PC-9 (cell line): ENCODE measurements around the gene CTNNA1. TPM values are rescaled to one million over a fixed set of nuclear protein-coding genes. Genes with fewer than 3 reads are reported as not detected.

Experiments used
- BruUV-seq: library from RNA; stranded (reverse); fragments of 400-500 nt; replicated peaks from 2 replicates; lab custom pipeline; 2021; lab: Mats Ljungman, UMichigan
- CTCF ChIA-PET: fragments of 300-600 bp; sonication (Branson Sonifier 250); formaldehyde crosslinking; loops from one replicate; lab custom pipeline; 2022; ENCODE audit warnings: antibody characterized with exemption; lab: Charles Lee
- POLR2A ChIA-PET: fragments of 300-600 bp; sonication (Branson Sonifier 250); formaldehyde crosslinking; loops from one replicate; lab custom pipeline; 2022; ENCODE audit warnings: antibody characterized with exemption; ENCODE audit not compliant: unreplicated experiment; lab: Charles Lee
- DNase-seq, 2 experiments: peaks; one replicate each; pipeline versions ENCODE4 v3.0.0 to v3.0.0-alpha.2; 2015 to 2022; ENCODE audit warnings: mixed read lengths in 1 of 2
- H2AFZ ChIP-seq: fragments of 200-600 bp; sonication (generic); 2 replicates; pipeline ENCODE4 v1.8.1; 2017; ENCODE audit warnings: antibody characterized with exemption
- H3F3A ChIP-seq: fragments of 200-600 bp; sonication (generic); 2 replicates; pipeline ENCODE4 v1.8.1; 2017; ENCODE audit warnings: antibody characterized with exemption, mild to moderate bottlenecking, low read depth; ENCODE audit not compliant: insufficient read depth
- H3K27ac ChIP-seq: fragments of 200-600 bp; sonication (generic); 2 replicates; pipeline ENCODE4 v1.6.1; 2016; ENCODE audit warnings: mixed run types
- H3K27me3 ChIP-seq: fragments of 200-600 bp; sonication (generic); 2 replicates; pipeline ENCODE4 v1.6.1; 2016; ENCODE audit warnings: low read depth, mixed run types; ENCODE audit not compliant: insufficient read depth
- H3K36me3 ChIP-seq: fragments of 200-600 bp; sonication (generic); 2 replicates; pipeline ENCODE4 v1.6.1; 2016; ENCODE audit warnings: low read depth, mixed run types
- H3K4me1 ChIP-seq: fragments of 200-600 bp; sonication (generic); replicated peaks from 2 replicates; pipeline ENCODE4 v1.6.1; 2016; ENCODE audit warnings: mixed run types; ENCODE audit not compliant: insufficient read depth
- H3K4me2 ChIP-seq: fragments of 200-600 bp; sonication (generic); 2 replicates; pipeline ENCODE4 v1.6.1; 2017; ENCODE audit warnings: mixed run types
- H3K4me3 ChIP-seq: fragments of 200-600 bp; sonication (generic); 2 replicates; pipeline ENCODE4 v1.6.1; 2016; ENCODE audit warnings: mixed run types
- H3K79me2 ChIP-seq: fragments of 200-600 bp; sonication (generic); 2 replicates; pipeline ENCODE4 v1.6.1; 2017; ENCODE audit warnings: low read depth, mixed run types
- H3K9me2 ChIP-seq: fragments of 200-600 bp; sonication (generic); 2 replicates; pipeline ENCODE4 v1.8.1; 2017; ENCODE audit warnings: mild to moderate bottlenecking; ENCODE audit not compliant: insufficient read depth
- H3K9me3 ChIP-seq: fragments of 200-600 bp; sonication (generic); 2 replicates; pipeline ENCODE4 v1.8.1; 2016; ENCODE audit warnings: low read depth; ENCODE audit not compliant: insufficient read depth
- H4K20me1 ChIP-seq: fragments of 200-600 bp; sonication (generic); 2 replicates; pipeline ENCODE4 v1.8.1; 2017; ENCODE audit not compliant: insufficient read depth
- CTCF ChIP-seq: fragments of 200-600 bp; sonication (generic); conservative IDR thresholded peaks from 2 replicates; pipeline ENCODE4 v1.6.1; 2017; ENCODE audit warnings: mixed run types, antibody characterized with exemption, mild to moderate bottlenecking, moderate library complexity
- EZH2 ChIP-seq: fragments of 200-600 bp; sonication (generic); IDR thresholded peaks from 2 replicates; pipeline ENCODE4 v1.8.0; 2017; ENCODE audit warnings: antibody characterized with exemption, low read depth
- intact Hi-C: fragments of 100-400 bp; cut with micrococcal nuclease; formaldehyde crosslinking; loops from one replicate; pipeline ENCODE4 v1.10.0; 2022; ENCODE audit not compliant: unreplicated experiment
- total RNA-seq: library from RNA; stranded (reverse); gene quantifications from 2 replicates; pipeline ENCODE4 v1.2.3, GENCODE V29; 2021

Gene CTNNA1
- total RNA-seq, 1 experiment from 2014 or later, result 91.7 TPM

DNA sequence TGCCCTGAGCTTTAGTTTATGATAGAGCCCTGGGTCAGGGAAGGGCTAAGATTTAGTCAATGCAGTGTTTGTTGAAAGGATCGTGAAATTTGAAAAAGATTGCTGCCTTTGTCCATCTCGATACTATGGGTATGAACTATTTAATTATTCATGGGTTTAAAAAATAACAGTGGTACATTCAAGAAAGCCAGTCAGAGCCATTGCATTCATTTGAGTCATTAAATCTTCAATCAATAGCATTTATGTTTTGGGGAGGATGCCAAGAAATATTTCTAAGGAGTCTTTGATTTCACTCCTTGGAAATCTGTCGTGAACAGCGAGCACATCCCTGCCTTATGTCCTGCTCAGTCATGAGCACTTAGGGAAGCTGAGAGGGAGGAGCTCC lies 176.3 kb downstream of the CTNNA1 start:
- Histone ChIP-seq H4K20me1 (peaks cover 20% of the 10 kb centered on the region), H3K27me3 (no peaks in the 10 kb centered on the region), H3K4me2 (no peak overlapping the region), H2AFZ (no peak overlapping the region), H3F3A (peaks cover 31% of the 10 kb centered on the region; the same call in 1 of the 2 replicates), H3K4me1 (no peaks in the 10 kb centered on the region), H3K27ac (no peak overlapping the region), H3K36me3 (peaks cover 45% of the 10 kb centered on the region), H3K9me2 (no peaks in the 10 kb centered on the region), H3K79me2 (no peaks in the 10 kb centered on the region), H3K9me3 (no peaks in the 10 kb centered on the region), H3K4me3 (no peak overlapping the region)
- intact Hi-C loops, result no loop called here
- BruUV-seq, result no TSS peak
- DNase-seq, result no peak
- POLR2A ChIA-PET, result no interaction called here
- no peak for TF ChIP-seq EZH2
- TF ChIP-seq CTCF, result no peak
- CTCF ChIA-PET, result no interaction called here

DNA sequence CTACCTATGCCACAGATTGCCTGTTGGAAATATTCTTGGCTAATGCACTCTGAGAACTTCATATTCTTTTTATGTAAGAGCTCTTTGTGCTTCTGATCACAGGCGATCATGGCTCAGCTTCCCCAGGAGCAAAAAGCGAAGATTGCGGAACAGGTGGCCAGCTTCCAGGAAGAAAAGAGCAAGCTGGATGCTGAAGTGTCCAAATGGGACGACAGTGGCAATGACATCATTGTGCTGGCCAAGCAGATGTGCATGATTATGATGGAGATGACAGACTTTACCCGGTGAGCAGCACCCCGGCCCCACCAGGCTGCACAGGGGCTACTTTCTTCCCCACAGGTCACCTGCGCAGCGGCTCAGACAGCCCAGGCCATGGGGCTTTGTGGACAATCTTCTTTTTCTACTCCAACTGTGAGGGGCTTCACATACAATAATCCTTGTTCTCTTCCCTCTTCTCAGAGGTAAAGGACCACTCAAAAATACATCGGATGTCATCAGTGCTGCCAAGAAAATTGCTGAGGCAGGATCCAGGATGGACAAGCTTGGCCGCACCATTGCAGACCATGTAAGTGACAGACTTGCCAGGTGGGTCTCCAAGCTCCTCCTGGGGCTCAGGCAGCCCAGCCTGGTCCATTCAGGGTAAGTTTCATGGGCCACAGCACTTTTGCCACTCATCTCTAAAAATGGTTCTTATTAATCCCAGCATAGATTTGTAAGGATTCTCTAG lies 177.3 kb downstream of the CTNNA1 start:
- no peaks in the 10 kb centered on the region for H3K9me2 ChIP-seq
- H3K79me2 ChIP-seq, result no peaks in the 10 kb centered on the region
- peaks cover 38% of the 10 kb centered on the region for H3K36me3 ChIP-seq
- no peaks in the 10 kb centered on the region for H3K4me1 ChIP-seq
- BruUV-seq, result no TSS peak
- intact Hi-C loops, result no loop called here
- no peak overlapping the region for H3K4me3 ChIP-seq
- no peak for TF ChIP-seq EZH2
- no peak for TF ChIP-seq CTCF
- POLR2A ChIA-PET, result no interaction called here
- DNase-seq, result no peak
- no peak overlapping the region for H3K4me2 ChIP-seq
- peaks cover 29% of the 10 kb centered on the region; the same call in 1 of the 2 replicates for H3F3A ChIP-seq
- peaks cover 20% of the 10 kb centered on the region for H4K20me1 ChIP-seq
- H3K27ac ChIP-seq, result no peak overlapping the region
- no peak overlapping the region for H2AFZ ChIP-seq
- no peaks in the 10 kb centered on the region for H3K9me3 ChIP-seq
- H3K27me3 ChIP-seq, result no peaks in the 10 kb centered on the region
- CTCF ChIA-PET, result no interaction called here

DNA sequence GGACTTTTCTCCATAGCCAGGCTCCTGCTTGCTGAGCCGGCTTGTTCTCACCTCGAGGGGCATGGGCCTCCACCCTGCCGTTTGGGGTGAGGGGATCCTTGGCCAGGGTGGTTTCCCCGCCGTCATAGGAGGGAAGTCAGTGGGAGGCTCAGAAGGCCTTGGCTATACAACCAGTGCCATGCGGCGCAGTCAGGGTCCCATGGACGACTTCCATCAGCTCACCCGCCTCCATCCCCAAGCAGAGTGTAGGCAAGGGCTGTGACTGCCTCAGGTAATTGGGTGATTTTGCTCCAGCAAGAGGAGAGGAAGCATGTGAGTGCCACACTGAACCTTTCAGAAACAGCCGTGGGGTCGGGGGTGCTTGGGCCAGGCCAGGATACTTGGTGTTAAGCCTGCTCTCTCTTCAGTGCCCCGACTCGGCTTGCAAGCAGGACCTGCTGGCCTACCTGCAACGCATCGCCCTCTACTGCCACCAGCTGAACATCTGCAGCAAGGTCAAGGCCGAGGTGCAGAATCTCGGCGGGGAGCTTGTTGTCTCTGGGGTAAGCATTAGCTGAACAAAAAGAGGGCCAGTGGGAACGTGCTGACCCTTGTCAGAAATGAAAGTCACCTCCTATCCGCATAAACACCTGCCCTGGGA lies 179.1 kb downstream of the CTNNA1 start:
- CTCF ChIA-PET, result no interaction called here
- no TSS peak for BruUV-seq
- POLR2A ChIA-PET, result no interaction called here

More for the DNA sequence above, 179.1 kb downstream of the CTNNA1 start:
- intact Hi-C loops, result no loop called here
- no peak overlapping the region for H3K4me2 ChIP-seq
- no peaks in the 10 kb centered on the region for H3K9me3 ChIP-seq
- no peaks in the 10 kb centered on the region for H3K4me1 ChIP-seq
- H3K79me2 ChIP-seq, result no peaks in the 10 kb centered on the region
- peaks cover 33% of the 10 kb centered on the region; the same call in 1 of the 2 replicates for H3F3A ChIP-seq
- H4K20me1 ChIP-seq, result peaks cover 20% of the 10 kb centered on the region
- H3K9me2 ChIP-seq, result no peaks in the 10 kb centered on the region
- no peak for DNase-seq
- H3K27ac ChIP-seq, result no peak overlapping the region
- TF ChIP-seq EZH2 (no peak), CTCF (no peak; the same call in 1 of the 2 replicates)
- no peak overlapping the region for H2AFZ ChIP-seq
- H3K27me3 ChIP-seq, result no peaks in the 10 kb centered on the region
- peaks cover 36% of the 10 kb centered on the region for H3K36me3 ChIP-seq
- no peak overlapping the region for H3K4me3 ChIP-seq
